ENCODE measurements around the gene EVI5.
"Not testable (repeated sequence)": the region's sequence is repeated elsewhere in the genome, so short reads cannot be mapped to it uniquely, and the experiment has no call there.

EVI5 gene

GRCh38 chr1:92791487-92792066 is 6.7 kb upstream of the EVI5 start:
- no peak for DNase-seq (ENCODE audit: low read depth)

GRCh38 chr1:92790867-92791266 is 6.0 kb upstream of the EVI5 start:
- no peak for DNase-seq (ENCODE audit: low read depth)

GRCh38 chr1:92790081-92790480 is 5.2 kb upstream of the EVI5 start:
- DNase-seq (ENCODE audit: low read depth) = no peak

- DNase-seq (ENCODE audit: low read depth) = no peak
Observed at GRCh38 chr1:92786111-92786901, 1.4 kb upstream of the EVI5 start.

- no peak for DNase-seq (ENCODE audit: low read depth)
Observed at GRCh38 chr1:92784021-92784638, 778 bp downstream of the EVI5 start.

- DNase-seq (ENCODE audit: low read depth) = not testable (repeated sequence)
Observed at GRCh38 chr1:92783550-92783949, 1.4 kb downstream of the EVI5 start.

GRCh38 chr1:92778376-92778775 is 6.5 kb downstream of the EVI5 start:
- no peak for DNase-seq (ENCODE audit: low read depth)

GRCh38 chr1:92774407-92774806 is 10.5 kb downstream of the EVI5 start:
- no peak for DNase-seq (ENCODE audit: low read depth)

GRCh38 chr1:92773749-92774148 is 11.2 kb downstream of the EVI5 start:
- DNase-seq (ENCODE audit: low read depth) = not testable (repeated sequence)

- DNase-seq (ENCODE audit: low read depth) = no peak
Observed at GRCh38 chr1:92769856-92770255, 15.1 kb downstream of the EVI5 start.

GRCh38 chr1:92768915-92769314 is 16.0 kb downstream of the EVI5 start:
- DNase-seq (ENCODE audit: low read depth) = no peak

GRCh38 chr1:92768296-92768695 is 16.6 kb downstream of the EVI5 start:
- no peak for DNase-seq (ENCODE audit: low read depth)

GRCh38 chr1:92764116-92764515 is 20.8 kb downstream of the EVI5 start:
- DNase-seq (ENCODE audit: low read depth) = no peak

- no peak for DNase-seq (ENCODE audit: low read depth)
Observed at GRCh38 chr1:92762355-92762754, 22.6 kb downstream of the EVI5 start.

- DNase-seq (ENCODE audit: low read depth) = no peak
Observed at GRCh38 chr1:92759361-92759760, 25.5 kb downstream of the EVI5 start.

- DNase-seq (ENCODE audit: low read depth) = no peak
Observed at GRCh38 chr1:92756537-92756936, 28.4 kb downstream of the EVI5 start.

GRCh38 chr1:92755541-92756461 is 29.1 kb downstream of the EVI5 start:
- no peak for DNase-seq (ENCODE audit: low read depth)

- no peak for DNase-seq (ENCODE audit: low read depth)
Observed at GRCh38 chr1:92754719-92755050, 30.2 kb downstream of the EVI5 start.

- no peak for DNase-seq (ENCODE audit: low read depth)
Observed at GRCh38 chr1:92754000-92754718, 30.7 kb downstream of the EVI5 start.

GRCh38 chr1:92752719-92753118 is 32.2 kb downstream of the EVI5 start:
- DNase-seq (ENCODE audit: low read depth) = no peak

GRCh38 chr1:92749024-92749634 is 35.8 kb downstream of the EVI5 start:
- DNase-seq (ENCODE audit: low read depth) = no peak

All from stimulated activated CD8-positive, alpha-beta memory T cell treated with anti-CD3 and anti-CD28 coated beads, Interleukin-4, amount 100 ng/mL, for 24 hours (primary cell).